GM19463 (cell line): ENCODE measurements around the gene VPS51.
A peak's percentile ranks its signal among the peaks of the same experiment; 100 is the strongest.

Experiments
- ATAC-seq: cut with Tn5 transposase; IDR thresholded peaks from one replicate; pipeline ENCODE4 v1.9.1; 2021; ENCODE audit warnings: mild to moderate bottlenecking, moderate library complexity; ENCODE audit not compliant: unreplicated experiment

VPS51 gene

GRCh38 chr11:65104628-65105027, 8.6 kb downstream of the VPS51 start:
- no peak for ATAC-seq

DNA sequence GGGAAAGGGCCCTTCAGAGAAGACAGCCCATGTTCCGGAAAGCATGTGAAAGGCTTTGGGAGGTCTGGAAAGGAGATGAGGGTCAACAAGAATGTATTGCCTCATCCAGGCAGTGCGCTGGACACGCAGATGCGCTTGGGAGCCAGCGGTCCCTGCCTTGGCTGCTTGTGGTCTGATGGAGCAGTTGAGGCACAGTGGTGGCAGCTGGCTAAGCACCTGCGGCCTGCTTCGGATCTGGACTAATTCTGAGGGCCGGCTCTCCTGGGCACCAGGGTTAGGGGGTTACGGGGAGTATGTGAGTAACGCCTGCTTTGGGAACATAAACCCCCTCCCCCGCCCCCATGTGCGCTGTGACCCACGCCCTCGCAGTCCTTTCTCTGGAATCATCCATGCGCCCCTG, 11.1 kb downstream of the VPS51 start:
- ATAC-seq, result no peak

DNA sequence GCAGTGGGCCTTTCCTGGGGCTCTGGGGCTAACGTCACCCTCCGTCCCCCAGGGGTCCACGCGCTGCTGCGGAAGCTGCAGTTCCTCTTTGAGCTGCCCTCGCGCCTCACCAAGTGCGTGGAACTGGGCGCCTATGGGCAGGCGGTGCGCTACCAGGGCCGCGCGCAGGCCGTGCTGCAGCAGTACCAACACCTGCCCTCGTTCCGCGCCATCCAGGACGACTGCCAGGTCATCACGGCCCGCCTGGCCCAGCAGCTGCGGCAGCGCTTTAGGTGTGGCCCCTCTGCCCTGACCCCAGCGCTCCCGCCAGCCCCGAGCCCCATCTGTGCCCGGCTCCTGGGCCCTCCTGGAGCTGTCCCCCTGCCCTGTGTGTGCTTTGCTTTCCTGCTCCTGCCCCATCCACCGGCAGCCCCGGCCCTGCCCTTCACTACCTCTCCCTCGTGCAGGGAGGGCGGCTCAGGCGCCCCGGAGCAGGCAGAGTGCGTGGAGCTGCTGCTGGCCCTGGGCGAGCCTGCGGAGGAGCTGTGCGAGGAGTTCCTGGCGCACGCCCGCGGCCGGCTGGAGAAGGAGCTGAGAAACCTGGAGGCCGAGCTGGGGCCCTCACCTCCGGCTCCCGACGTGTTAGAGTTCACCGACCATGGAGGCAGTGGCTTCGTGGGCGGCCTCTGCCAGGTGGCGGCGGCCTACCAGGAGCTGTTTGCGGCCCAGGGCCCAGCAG, 11.9 kb downstream of the VPS51 start:
- ATAC-seq, result no peak

DNA sequence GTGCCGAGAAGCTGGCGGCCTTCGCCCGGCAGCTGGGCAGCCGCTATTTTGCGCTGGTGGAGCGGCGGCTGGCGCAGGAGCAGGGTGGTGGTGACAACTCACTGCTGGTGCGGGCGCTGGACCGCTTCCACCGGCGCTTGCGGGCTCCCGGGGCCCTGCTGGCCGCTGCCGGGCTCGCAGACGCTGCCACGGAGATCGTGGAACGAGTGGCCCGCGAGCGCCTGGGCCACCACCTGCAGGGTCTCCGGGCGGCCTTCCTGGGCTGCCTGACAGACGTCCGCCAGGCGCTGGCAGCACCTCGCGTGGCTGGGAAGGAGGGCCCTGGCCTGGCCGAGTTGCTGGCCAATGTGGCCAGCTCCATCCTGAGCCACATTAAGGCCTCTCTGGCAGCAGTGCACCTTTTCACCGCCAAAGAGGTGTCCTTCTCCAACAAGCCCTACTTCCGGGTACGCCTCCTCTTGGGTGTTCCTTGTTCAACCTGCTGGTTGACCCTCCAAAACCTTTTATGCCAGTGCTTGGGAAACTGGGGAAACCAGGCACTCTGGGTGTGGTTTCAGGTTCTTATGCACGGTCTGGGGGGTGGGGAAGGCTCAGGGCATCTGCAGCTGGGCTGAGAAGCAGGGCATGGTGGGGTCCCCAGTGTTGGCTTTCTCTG, 12.6 kb downstream of the VPS51 start:
- no peak for ATAC-seq

DNA sequence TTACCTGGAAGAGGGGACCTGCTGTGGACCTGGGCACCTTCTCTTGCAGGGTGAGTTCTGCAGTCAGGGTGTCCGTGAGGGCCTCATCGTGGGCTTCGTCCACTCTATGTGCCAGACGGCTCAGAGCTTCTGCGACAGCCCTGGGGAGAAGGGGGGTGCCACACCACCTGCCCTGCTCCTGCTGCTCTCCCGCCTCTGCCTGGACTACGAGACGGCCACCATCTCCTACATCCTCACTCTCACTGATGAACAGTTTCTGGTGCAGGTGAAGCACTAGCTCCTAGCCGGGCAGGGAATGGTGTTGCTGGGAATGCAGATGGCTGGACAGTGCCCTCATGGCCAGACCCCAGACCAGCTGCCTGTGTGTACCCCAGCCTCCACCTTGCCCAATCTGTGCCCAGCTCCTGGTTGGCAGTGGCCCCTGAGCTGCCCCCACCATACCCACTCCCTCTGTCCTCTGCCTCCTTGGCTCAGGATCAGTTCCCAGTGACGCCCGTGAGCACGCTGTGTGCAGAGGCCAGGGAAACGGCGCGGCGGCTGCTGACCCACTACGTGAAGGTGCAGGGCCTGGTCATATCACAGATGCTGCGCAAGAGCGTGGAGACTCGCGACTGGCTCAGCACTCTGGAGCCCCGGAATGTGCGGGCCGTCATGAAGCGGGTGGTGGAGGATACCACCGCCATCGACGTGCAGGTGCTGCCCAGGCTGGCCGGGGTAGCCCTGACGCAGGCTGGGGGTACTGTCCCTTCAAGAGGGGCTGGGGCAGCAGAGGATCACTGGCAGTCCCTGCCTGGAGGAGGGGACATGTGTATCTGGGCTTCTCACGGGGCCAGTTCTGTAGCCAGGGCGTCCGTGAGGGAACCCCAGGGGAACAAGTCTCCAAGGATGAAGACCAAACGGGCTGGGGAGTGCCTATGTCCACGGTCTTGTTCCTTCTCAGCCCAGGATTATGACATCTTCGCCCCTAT, 13.5 kb downstream of the VPS51 start:
- no peak for ATAC-seq

DNA sequence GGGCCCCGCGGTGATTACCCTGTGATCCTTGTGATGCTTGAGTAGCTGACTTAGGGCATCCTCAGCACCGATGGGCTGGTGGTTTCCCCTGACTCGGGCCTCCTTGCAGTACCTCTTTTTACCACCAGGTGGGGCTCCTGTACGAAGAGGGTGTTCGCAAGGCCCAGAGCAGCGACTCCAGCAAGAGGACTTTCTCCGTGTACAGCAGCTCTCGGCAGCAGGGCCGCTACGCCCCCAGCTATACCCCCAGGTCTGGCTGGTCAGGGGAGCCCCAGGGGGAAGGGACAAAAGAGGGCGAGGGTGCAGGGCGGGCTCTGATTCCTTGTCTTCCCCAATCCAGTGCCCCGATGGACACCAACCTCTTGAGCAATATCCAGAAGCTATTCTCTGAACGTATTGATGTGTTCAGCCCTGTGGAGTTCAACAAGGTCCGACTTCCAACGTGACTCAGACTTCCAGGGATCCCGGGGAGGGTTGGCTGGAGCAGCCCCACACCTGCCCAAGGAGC, 14.4 kb downstream of the VPS51 start:
- ATAC-seq, result no peak

DNA sequence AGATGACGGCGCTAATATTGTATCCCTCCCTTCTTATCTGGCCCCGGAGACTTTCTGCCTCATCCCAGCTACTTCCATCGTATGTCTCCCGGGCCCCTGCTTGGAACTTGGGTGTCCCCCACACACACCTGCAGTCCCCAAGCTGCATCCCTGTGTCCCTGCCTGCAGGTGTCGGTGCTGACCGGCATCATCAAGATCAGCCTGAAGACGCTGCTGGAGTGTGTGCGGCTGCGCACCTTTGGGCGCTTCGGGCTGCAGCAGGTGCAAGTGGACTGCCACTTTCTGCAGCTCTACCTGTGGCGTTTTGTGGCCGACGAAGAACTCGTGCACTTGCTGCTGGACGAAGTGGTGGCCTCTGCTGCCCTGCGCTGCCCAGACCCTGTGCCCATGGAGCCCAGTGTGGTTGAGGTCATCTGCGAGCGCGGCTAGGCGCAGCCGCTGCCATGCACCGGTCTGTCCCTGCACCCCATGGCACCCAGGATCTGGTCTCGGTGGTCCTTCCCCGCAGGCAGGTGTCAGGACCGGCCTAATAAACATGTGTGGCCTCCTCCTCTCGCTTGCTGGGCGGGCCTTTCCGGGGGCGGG, 15.2 kb downstream of the VPS51 start:
- ATAC-seq, result no peak

DNA sequence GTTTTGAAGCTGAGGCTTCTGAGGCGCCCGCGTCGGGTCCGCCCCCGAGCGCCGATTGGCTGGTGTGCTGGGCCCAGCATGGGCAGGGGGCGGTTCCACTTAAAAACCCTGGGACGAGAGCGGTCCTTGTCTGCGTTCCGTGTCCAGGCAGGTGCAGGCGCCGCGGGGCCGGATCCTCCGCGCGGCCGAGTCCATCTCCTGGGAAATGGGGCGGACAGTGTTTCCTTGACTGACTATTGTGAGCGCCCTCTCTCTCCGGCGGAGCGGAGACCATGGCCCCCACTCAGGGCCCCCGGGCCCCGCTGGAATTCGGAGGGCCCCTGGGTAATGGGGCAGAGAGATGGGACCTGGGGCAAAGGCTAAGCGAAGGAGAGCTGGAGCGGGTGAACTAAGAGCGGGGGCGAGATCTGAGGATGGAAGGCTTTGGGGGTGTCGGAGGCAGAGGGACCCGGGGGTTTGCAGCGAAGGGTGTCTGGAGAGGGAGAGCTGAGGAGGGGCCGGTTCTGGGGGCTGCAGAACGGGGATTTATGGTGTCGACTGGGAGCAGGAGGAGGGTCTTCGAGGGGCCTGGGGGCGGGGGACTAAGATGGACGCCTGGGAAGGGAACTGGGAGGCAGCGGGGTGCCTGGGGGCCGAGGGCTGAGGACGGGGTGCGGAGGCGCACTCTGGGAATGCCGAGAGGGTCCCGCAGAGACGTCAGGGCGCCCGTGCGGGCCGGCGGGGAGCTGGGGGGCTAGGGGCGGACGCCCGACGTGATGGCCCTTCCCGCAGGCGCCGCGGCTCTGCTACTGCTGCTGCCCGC, 15.9 kb downstream of the VPS51 start, which contains the start of gene TM7SF2:
TSS of gene TM7SF2 (plus strand) at position 129 of the 802 bp plus-strand sequence. CDS start at position 273, 144 bp downstream.
- peak; percentile 85 for ATAC-seq

DNA sequence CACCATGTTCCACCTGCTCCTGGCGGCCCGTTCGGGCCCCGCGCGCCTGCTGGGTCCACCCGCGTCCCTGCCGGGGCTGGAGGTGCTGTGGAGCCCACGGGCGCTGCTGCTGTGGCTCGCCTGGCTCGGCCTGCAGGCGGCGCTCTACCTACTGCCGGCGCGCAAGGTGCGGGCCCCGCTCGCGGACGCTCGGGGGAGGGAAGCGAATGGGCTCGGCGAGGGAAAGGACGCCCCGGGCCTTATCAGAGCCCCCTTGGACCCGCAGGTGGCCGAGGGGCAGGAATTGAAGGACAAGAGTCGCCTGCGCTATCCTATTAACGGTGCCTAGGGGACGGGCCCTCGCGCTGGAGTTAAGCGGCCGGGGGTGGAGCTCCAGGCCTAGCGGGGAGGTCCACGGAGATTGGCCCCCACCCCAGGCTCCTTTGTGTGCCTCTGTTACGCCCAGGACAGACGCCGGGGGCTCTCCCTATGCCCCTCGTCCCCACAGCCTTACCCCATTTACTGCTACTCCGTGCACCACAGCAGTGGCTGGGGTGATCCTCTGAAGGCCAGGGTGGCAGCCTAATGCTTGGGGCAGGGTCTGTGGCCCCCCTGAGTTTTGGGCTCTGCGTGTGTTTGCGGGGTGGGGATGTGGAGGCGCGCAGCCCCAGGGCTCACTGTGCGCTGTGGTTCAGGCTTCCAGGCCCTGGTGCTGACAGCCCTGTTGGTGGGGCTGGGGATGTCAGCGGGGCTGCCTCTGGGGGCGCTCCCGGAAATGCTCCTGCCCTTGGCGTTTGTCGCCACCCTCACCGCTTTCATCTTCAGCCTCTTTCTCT, 16.7 kb downstream of the VPS51 start:
- ATAC-seq, result peak; percentile 33

- ATAC-seq, result no peak
Measured at GRCh38 chr11:65113361-65113756, 17.3 kb downstream of the VPS51 start.

DNA sequence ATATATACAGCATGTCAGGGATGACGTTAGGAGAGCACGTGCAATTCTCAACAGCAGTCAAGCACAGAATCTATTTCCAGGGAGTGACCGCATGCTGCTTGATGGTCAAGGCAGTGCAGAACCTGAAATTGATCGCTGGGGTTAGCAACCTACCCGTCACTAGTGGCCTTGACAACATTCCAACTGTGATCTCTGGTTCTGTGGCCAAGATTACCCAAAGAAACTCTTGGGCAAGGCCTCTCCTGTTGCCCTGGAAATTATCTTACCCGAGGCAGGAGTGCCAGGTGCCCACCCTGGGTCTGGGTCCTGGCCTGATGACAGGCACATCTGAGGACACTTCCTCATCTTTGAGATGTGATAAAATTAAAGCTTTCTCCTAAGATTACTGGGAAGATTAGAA, 17.8 kb downstream of the VPS51 start:
- no peak for ATAC-seq

DNA sequence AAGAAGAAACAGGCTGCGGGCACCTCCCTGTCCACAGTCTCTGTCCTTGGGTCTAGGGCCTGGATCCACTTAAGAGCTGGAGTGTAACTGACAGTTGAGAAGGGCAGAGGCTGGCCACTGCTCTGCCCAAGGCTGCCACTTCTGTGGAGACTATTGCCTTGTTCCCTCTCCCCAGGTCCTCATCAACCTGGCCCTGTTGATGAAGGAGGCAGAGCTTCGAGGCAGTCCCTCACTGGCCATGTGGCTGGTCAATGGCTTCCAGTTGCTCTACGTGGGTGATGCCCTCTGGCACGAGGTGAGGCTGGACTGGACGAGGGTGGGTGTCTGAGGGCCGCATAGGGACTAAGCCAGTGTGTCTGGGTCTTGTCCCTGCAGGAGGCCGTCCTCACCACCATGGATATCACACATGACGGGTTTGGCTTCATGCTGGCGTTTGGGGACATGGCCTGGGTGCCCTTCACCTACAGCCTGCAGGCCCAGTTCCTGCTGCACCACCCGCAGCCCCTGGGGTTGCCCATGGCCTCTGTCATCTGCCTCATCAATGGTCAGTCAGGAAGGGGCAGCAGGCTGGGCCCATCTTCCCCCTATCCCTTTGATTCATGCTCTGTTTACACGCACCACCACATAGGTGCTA, 18.6 kb downstream of the VPS51 start:
- no peak for ATAC-seq

GRCh38 chr11:65115361-65116082, 19.5 kb downstream of the VPS51 start:
- no peak for ATAC-seq

DNA sequence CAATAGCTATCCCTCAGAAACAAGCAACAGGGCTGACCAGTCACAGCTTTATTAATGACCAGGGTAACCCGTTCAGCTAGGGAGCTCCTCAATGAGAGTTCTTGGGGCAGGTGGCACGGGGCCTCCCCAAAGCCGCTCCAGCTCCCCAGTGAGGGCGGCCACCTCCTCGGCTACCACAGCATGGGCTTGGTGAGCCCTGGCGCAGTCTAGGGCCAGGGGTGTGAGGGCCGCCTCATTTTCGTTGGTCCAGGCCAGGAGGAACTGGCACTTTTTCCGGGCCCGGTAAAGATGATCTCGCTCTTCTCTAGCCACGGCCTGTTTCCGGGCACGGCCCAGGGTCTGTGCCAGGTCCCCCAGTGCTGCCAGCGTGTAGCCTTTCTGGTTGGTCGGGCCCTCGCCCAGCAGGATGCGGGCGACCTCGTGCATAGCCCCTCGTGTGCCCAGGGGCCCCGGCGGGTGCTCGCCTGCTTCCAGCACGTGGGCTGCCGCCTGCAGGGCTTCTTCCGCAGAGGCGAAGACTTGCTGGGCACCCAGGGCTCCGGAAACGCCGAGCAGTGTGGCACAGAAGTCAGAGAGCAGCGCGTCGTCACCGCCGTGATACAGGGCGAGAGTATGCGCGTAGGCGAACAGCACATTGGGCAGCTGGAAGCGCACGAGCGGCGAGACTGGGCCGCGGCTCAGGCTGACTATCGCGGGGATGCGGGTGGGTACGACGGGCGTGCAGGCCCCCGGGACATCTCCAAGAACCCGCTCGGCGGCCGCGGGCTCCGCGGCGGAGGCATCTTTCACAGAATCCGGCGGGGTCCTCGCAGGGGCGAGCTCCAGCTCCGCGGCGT, 20.6 kb downstream of the VPS51 start:
- no peak for ATAC-seq

GRCh38 chr11:65117206-65118096, 21.4 kb downstream of the VPS51 start, which contains the start of gene ZNHIT2:
Gene ZNHIT2, minus strand, starts transcription at chr11:65117701. Its CDS starts 48 bp downstream, at chr11:65117653.
- ATAC-seq, result peak; percentile 50
